HG03378 (cell line): ENCODE results near the gene TBXT.

Source experiments
- ATAC-seq: cut with Tn5 transposase; IDR thresholded peaks from one replicate; pipeline ENCODE4 v1.9.1; 2021; ENCODE audit warnings: mild to moderate bottlenecking, moderate library complexity; ENCODE audit not compliant: unreplicated experiment

Gene TBXT

GRCh38 chr6:166121726-166122125, 45.9 kb downstream of the TBXT start:
- no peak for ATAC-seq

- no peak for ATAC-seq
These were observed 48.3 kb downstream of the TBXT start for GRCh38 chr6:166119116-166119911.

- no peak for ATAC-seq
These were observed 52.0 kb downstream of the TBXT start for GRCh38 chr6:166115609-166116008.

- no peak for ATAC-seq
These were observed 55.1 kb downstream of the TBXT start for GRCh38 chr6:166112580-166112979.

- ATAC-seq, result no peak
These were observed 58.0 kb downstream of the TBXT start for GRCh38 chr6:166109608-166110007.
